KMS-11 (cell line): ENCODE measurements around the gene LRRC74A.
"Not testable (repeated sequence)": the region's sequence is repeated elsewhere in the genome, so short reads cannot be mapped to it uniquely, and the experiment has no call there.

ENCODE experiments used
- H2AFZ ChIP-seq: fragments of 200-600 bp; sonication (generic); 2 replicates; pipeline ENCODE4 v1.6.1; 2016; ENCODE audit warnings: antibody characterized with exemption, mixed run types, low read depth
- H3K27ac ChIP-seq: fragments of 200-600 bp; sonication (generic); 2 replicates; pipeline ENCODE4 v1.6.1; 2016; ENCODE audit warnings: mild to moderate bottlenecking, mixed run types
- H3K27me3 ChIP-seq: fragments of 200-600 bp; sonication (generic); 2 replicates; pipeline ENCODE4 v1.6.1; 2017; ENCODE audit warnings: mild to moderate bottlenecking, low read depth, mixed run types, moderate library complexity; ENCODE audit not compliant: insufficient read depth
- H3K36me3 ChIP-seq: fragments of 200-600 bp; sonication (generic); 2 replicates; pipeline ENCODE4 v1.6.1; 2017; ENCODE audit warnings: mild to moderate bottlenecking, mixed run types; ENCODE audit not compliant: insufficient read depth
- H3K4me1 ChIP-seq: fragments of 200-600 bp; sonication (generic); 2 replicates; pipeline ENCODE4 v1.6.1; 2016; ENCODE audit warnings: mild to moderate bottlenecking, low read depth, mixed run types; ENCODE audit not compliant: poor library complexity, severe bottlenecking
- H3K4me2 ChIP-seq: fragments of 200-600 bp; sonication (generic); 2 replicates; pipeline ENCODE4 v1.7.0; 2016; ENCODE audit warnings: mild to moderate bottlenecking, mixed run types
- H3K4me3 ChIP-seq: fragments of 200-600 bp; sonication (generic); IDR thresholded peaks from 2 replicates; pipeline ENCODE4 v1.6.1; 2017; ENCODE audit warnings: low read depth, low read length, mixed read lengths; ENCODE audit not compliant: insufficient read depth
- H3K79me2 ChIP-seq: fragments of 200-600 bp; sonication (generic); 2 replicates; pipeline ENCODE4 v1.6.1; 2016; ENCODE audit warnings: low read depth, mixed run types; ENCODE audit not compliant: insufficient read depth
- H3K9ac ChIP-seq: fragments of 200-600 bp; sonication (generic); 2 replicates; pipeline ENCODE4 v1.6.1; 2016; ENCODE audit warnings: mild to moderate bottlenecking, mixed run types
- H4K20me1 ChIP-seq: fragments of 200-600 bp; sonication (generic); 2 replicates; pipeline ENCODE4 v1.6.1; 2016; ENCODE audit warnings: mild to moderate bottlenecking, mixed run types; ENCODE audit not compliant: insufficient read depth
- CTCF ChIP-seq: fragments of 200-600 bp; sonication (generic); conservative IDR thresholded peaks from 2 replicates; pipeline ENCODE4 v1.6.1; 2017; ENCODE audit warnings: low read depth, mild to moderate bottlenecking, antibody characterized with exemption, low read length, moderate library complexity, mixed read lengths

The LRRC74A gene

GRCh38 chr14:76887191-76887590 lies 61.0 kb downstream of the LRRC74A start:
- H3K79me2 ChIP-seq, result no peaks in the 10 kb centered on the region
- H3K4me3 ChIP-seq, result no peak overlapping the region
- H3K36me3 ChIP-seq, result no peaks in the 10 kb centered on the region
- no peak overlapping the region for H3K27ac ChIP-seq
- H4K20me1 ChIP-seq, result no peaks in the 10 kb centered on the region
- no peaks in the 10 kb centered on the region for H3K4me1 ChIP-seq
- H3K4me2 ChIP-seq, result no peak overlapping the region
- H2AFZ ChIP-seq, result no peak overlapping the region
- no peaks in the 10 kb centered on the region for H3K27me3 ChIP-seq
- H3K9ac ChIP-seq, result no peak overlapping the region
- TF ChIP-seq CTCF, result no peak

GRCh38 chr14:76891391-76891790 lies 65.2 kb downstream of the LRRC74A start:
- Histone ChIP-seq H3K4me1 (no peaks in the 10 kb centered on the region), H3K4me3 (no peak overlapping the region), H3K27ac (no peak overlapping the region), H3K4me2 (no peak overlapping the region), H3K9ac (no peak overlapping the region), H4K20me1 (no peaks in the 10 kb centered on the region), H3K79me2 (no peaks in the 10 kb centered on the region), H2AFZ (no peak overlapping the region), H3K27me3 (no peaks in the 10 kb centered on the region), H3K36me3 (no peaks in the 10 kb centered on the region)
- TF ChIP-seq CTCF, result no peak

- no peak overlapping the region for H3K9ac ChIP-seq
- no peaks in the 10 kb centered on the region for H3K27me3 ChIP-seq
- H2AFZ ChIP-seq, result no peak overlapping the region
- H3K27ac ChIP-seq, result no peak overlapping the region
- no peaks in the 10 kb centered on the region for H3K79me2 ChIP-seq
- H4K20me1 ChIP-seq, result no peaks in the 10 kb centered on the region
- no peak overlapping the region for H3K4me3 ChIP-seq
- no peaks in the 10 kb centered on the region for H3K36me3 ChIP-seq
- no peaks in the 10 kb centered on the region for H3K4me1 ChIP-seq
- H3K4me2 ChIP-seq, result no peak overlapping the region
- TF ChIP-seq CTCF, result no peak
Measured at GRCh38 chr14:76894308-76894707, 68.1 kb downstream of the LRRC74A start.

GRCh38 chr14:76898006-76898405 lies 71.8 kb downstream of the LRRC74A start:
- H3K36me3 ChIP-seq, H3K9ac ChIP-seq: not testable (repeated sequence)

GRCh38 chr14:76900682-76901081 lies 74.5 kb downstream of the LRRC74A start:
- Histone ChIP-seq H3K4me2 (no peak overlapping the region), H3K27ac (no peak overlapping the region), H3K79me2 (no peaks in the 10 kb centered on the region), H4K20me1 (no peaks in the 10 kb centered on the region), H3K9ac (no peak overlapping the region), H3K4me3 (no peak overlapping the region), H2AFZ (no peak overlapping the region), H3K27me3 (no peaks in the 10 kb centered on the region), H3K4me1 (no peaks in the 10 kb centered on the region), H3K36me3 (no peaks in the 10 kb centered on the region)
- no peak for TF ChIP-seq CTCF

More at GRCh38 chr14:76898006-76898405, 71.8 kb downstream of the LRRC74A start:
- not testable (repeated sequence) for H3K4me2 ChIP-seq, H3K79me2 ChIP-seq, H3K27ac ChIP-seq, H3K27me3 ChIP-seq, H3K4me1 ChIP-seq, H4K20me1 ChIP-seq, H2AFZ ChIP-seq, H3K4me3 ChIP-seq
